ENCODE results near the gene RBM45. TPM values are rescaled to one million over a fixed set of nuclear protein-coding genes. Genes with fewer than 3 reads are reported as not detected.

The RBM45 gene
- total RNA-seq, 2 experiments from 2014 or later, result 13.2 to 18.1 TPM

DNA sequence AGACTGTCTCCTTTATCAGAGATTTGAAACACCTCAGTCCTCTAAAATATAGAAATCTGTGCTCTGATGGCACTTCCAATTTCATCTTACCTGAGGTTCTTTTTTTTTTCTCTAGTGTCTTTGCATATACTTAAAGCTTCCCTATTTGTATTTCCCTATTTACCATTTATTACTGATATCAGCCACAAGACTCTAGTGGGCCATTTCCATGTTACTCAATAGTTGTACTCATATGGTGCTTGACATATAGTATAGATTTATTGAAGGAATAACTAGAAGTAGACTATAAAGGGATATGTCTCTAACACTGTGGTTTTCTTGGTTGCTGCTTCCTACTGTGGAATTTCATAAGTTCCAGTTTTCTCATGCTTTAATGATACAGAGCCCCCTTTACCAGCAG lies 3.0 kb downstream of the RBM45 start:
- Histone ChIP-seq H3K9me2 (ENCODE audit: insufficient read depth, low read length) (no peaks in the 10 kb centered on the region), H3K27ac (ENCODE audit: low read depth, low read length, poor library complexity, severe bottlenecking) (no peak overlapping the region), H3K79me2 (ENCODE audit: insufficient read depth, low read depth, low read length) (peaks cover 5% of the 10 kb centered on the region; the same call in 1 of the 2 replicates), H3K9me3 (ENCODE audit: low read length) (no peaks in the 10 kb centered on the region), H3K4me2 (ENCODE audit: low read length) (no peak overlapping the region), H3K36me3 (ENCODE audit: insufficient read depth, low read length) (peaks cover 18% of the 10 kb centered on the region), H3K4me1 (ENCODE audit: insufficient read depth, low read length, poor library complexity, severe bottlenecking) (peaks cover 11% of the 10 kb centered on the region), H4K20me1 (ENCODE audit: insufficient read depth, low read length) (no peaks in the 10 kb centered on the region), H3K4me3 (ENCODE audit: low read depth, low read length, poor library complexity, severe bottlenecking) (no peak overlapping the region), H2AFZ (ENCODE audit: low read length) (no peak overlapping the region)
- BruUV-seq (replicated peaks), result no TSS peak
- no peak for DNase-seq (ENCODE audit: low spot score)
- CTCF ChIA-PET (ENCODE audit: unreplicated experiment), result no interaction called here
- intact Hi-C loops (cut with micrococcal nuclease; ENCODE audit: unreplicated experiment), result no loop called here
- POLR2A ChIA-PET, result interaction anchor here (1.1 kb wide), 1 partner anchor 10 kb away, joined by 4 read pairs; no protein-coding TSS in a partner anchor
- TF ChIP-seq, protein P1, sequence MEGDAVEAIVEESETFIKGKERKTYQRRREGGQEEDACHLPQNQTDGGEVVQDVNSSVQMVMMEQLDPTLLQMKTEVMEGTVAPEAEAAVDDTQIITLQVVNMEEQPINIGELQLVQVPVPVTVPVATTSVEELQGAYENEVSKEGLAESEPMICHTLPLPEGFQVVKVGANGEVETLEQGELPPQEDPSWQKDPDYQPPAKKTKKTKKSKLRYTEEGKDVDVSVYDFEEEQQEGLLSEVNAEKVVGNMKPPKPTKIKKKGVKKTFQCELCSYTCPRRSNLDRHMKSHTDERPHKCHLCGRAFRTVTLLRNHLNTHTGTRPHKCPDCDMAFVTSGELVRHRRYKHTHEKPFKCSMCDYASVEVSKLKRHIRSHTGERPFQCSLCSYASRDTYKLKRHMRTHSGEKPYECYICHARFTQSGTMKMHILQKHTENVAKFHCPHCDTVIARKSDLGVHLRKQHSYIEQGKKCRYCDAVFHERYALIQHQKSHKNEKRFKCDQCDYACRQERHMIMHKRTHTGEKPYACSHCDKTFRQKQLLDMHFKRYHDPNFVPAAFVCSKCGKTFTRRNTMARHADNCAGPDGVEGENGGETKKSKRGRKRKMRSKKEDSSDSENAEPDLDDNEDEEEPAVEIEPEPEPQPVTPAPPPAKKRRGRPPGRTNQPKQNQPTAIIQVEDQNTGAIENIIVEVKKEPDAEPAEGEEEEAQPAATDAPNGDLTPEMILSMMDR (conservative IDR thresholded peaks at IDR 0.05; ENCODE audit: low read length), result no peak
- no peak for TF ChIP-seq EZH2phosphoT487 (IDR thresholded peaks at IDR 0.05; ENCODE audit: borderline replicate concordance, low read depth, low read length)

DNA sequence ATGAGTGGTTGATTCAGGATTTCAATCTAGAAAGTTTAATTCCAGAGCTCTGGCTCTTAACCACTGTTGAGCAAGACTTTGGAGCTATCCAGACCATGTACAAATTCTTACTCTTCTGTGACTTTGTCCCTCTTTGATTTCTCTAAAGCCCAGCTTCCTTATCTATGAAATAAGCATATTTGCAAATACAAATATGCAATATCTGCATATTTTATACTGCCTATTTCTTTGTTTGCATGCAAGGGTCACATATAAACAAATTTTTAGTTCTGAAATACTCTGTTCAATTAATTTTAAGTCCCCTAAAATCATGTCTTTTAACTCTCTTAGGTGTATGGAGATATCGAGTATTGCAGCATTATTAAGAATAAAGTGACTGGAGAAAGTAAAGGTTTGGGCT lies 5.5 kb downstream of the RBM45 start:
- POLR2A ChIA-PET, result interaction anchor here (1.4 kb wide), 1 partner anchor 14 kb away, joined by 3 read pairs; no protein-coding TSS in a partner anchor
- BruUV-seq (replicated peaks), result no TSS peak
- H3K9me2 ChIP-seq (ENCODE audit: insufficient read depth, low read length), result no peaks in the 10 kb centered on the region
- no peak overlapping the region for H3K4me2 ChIP-seq (ENCODE audit: low read length)
- H4K20me1 ChIP-seq (ENCODE audit: insufficient read depth, low read length), result no peaks in the 10 kb centered on the region
- no peak for DNase-seq (ENCODE audit: low spot score)
- no peaks in the 10 kb centered on the region for H3K9me3 ChIP-seq (ENCODE audit: low read length)
- CTCF ChIA-PET (ENCODE audit: unreplicated experiment), result no interaction called here
- peaks cover 11% of the 10 kb centered on the region for H3K4me1 ChIP-seq (ENCODE audit: insufficient read depth, low read length, poor library complexity, severe bottlenecking)
- no peak overlapping the region for H2AFZ ChIP-seq (ENCODE audit: low read length)
- H3K4me3 ChIP-seq (ENCODE audit: low read depth, low read length, poor library complexity, severe bottlenecking), result no peak overlapping the region
- intact Hi-C loops (cut with micrococcal nuclease; ENCODE audit: unreplicated experiment), result no loop called here
- peaks cover 5% of the 10 kb centered on the region; the same call in 1 of the 2 replicates for H3K79me2 ChIP-seq (ENCODE audit: insufficient read depth, low read depth, low read length)
- TF ChIP-seq EZH2phosphoT487 (IDR thresholded peaks at IDR 0.05; ENCODE audit: borderline replicate concordance, low read depth, low read length), result no peak
- TF ChIP-seq, protein P1 (conservative IDR thresholded peaks at IDR 0.05; ENCODE audit: low read length), result no peak
- peaks cover 31% of the 10 kb centered on the region for H3K36me3 ChIP-seq (ENCODE audit: insufficient read depth, low read length)
- H3K27ac ChIP-seq (ENCODE audit: low read depth, low read length, poor library complexity, severe bottlenecking), result no peak overlapping the region

DNA sequence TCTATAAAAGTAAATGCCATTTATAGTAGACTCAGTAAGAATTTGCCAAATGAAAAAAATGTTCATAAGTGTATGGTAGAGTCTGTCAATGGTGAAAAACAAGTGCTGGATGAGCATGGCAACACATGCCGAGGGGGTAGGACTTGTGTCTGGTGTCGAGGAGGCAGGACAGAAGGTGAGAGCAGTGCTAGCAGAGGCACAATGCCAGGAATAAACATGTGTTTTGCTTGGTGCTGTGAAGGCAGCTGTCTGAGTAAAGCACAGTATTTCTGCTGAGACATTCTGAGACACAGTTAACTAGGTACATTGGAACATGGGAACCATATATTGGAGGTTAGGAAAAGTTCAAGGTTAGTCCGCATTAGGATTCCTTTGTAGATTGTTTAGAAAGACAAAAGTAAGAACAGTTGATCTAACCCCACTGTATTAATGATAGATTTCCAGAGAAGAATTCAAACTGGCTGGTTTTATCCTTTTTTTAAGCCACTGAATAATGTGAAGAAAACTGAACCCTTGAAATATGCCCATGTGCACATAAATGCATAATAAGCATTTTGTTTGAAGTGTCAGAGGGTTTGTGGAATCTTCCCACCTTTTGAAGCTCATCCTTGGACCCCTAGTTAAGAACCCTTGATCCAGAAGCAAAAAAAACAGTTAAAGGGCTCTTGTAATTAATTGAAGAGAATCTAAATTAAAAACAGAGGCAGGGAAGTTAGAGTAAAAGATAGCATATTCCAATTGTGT lies 7.1 kb downstream of the RBM45 start:
- POLR2A ChIA-PET, result interaction anchor here (1.4 kb wide), 1 partner anchor 13 kb away, joined by 3 read pairs; no protein-coding TSS in a partner anchor
- no peak overlapping the region for H3K4me3 ChIP-seq (ENCODE audit: low read depth, low read length, poor library complexity, severe bottlenecking)
- intact Hi-C loops (cut with micrococcal nuclease; ENCODE audit: unreplicated experiment), result no loop called here
- no peak overlapping the region for H3K4me2 ChIP-seq (ENCODE audit: low read length)
- no peak overlapping the region for H2AFZ ChIP-seq (ENCODE audit: low read length)
- DNase-seq (ENCODE audit: low spot score), result no peak
- TF ChIP-seq, protein P1 (conservative IDR thresholded peaks at IDR 0.05; ENCODE audit: low read length), result no peak
- no peak for TF ChIP-seq EZH2phosphoT487 (IDR thresholded peaks at IDR 0.05; ENCODE audit: borderline replicate concordance, low read depth, low read length)
- CTCF ChIA-PET (ENCODE audit: unreplicated experiment), result interaction anchor here (1.4 kb wide), 1 partner anchor 8 kb away, joined by 3 read pairs; no protein-coding TSS in a partner anchor
- H4K20me1 ChIP-seq (ENCODE audit: insufficient read depth, low read length), result no peaks in the 10 kb centered on the region
- H3K27ac ChIP-seq (ENCODE audit: low read depth, low read length, poor library complexity, severe bottlenecking), result no peak overlapping the region
- H3K36me3 ChIP-seq (ENCODE audit: insufficient read depth, low read length), result peaks cover 46% of the 10 kb centered on the region
- H3K9me3 ChIP-seq (ENCODE audit: low read length), result no peaks in the 10 kb centered on the region
- H3K4me1 ChIP-seq (ENCODE audit: insufficient read depth, low read length, poor library complexity, severe bottlenecking), result peaks cover under 1% of the 10 kb centered on the region
- no peaks in the 10 kb centered on the region for H3K79me2 ChIP-seq (ENCODE audit: insufficient read depth, low read depth, low read length)
- no peaks in the 10 kb centered on the region for H3K9me2 ChIP-seq (ENCODE audit: insufficient read depth, low read length)
- BruUV-seq (replicated peaks), result no TSS peak

Measured in OCI-LY7 (cell line).